Fibroblast of villous mesenchyme (primary cell): ENCODE measurements around the gene BRD3. TPM values are rescaled to one million over a fixed set of nuclear protein-coding genes. Genes with fewer than 3 reads are reported as not detected.

ENCODE experiments used
- DNase-seq: peaks from one replicate; pipeline ENCODE4 v3.0.0-alpha.2; 2010; ENCODE audit warnings: low read depth
- H3K4me3 ChIP-seq: 2 replicates; pipeline ENCODE4 v1.5.1; 2011; ENCODE audit warnings: low read depth, mild to moderate bottlenecking, low read length
- CTCF ChIP-seq: IDR thresholded peaks from 2 replicates; pipeline ENCODE4 v1.5.1; 2012; ENCODE audit warnings: low read depth, mild to moderate bottlenecking, low read length; ENCODE audit not compliant: insufficient read depth
- total RNA-seq: library from RNA; depleted of rRNA; stranded (reverse); fragments of >200 nt; gene quantifications from 2 replicates; pipeline ENCODE4 v1.2.3, GENCODE V29; 2012

The BRD3 gene
- total RNA-seq, 1 donor: 5.2 TPM

GRCh38 chr9:134037641-134038040, 30.2 kb downstream of the BRD3 start:
- no peak for DNase-seq

GRCh38 chr9:134036130-134036529, 31.7 kb downstream of the BRD3 start:
- H3K4me3 ChIP-seq: no peak overlapping the region
- DNase-seq: no peak
- no peak for TF ChIP-seq CTCF

More at GRCh38 chr9:134037641-134038040, 30.2 kb downstream of the BRD3 start:
- no peak overlapping the region for H3K4me3 ChIP-seq
- TF ChIP-seq CTCF: no peak

- no peak overlapping the region for H3K4me3 ChIP-seq
- DNase-seq: no peak
- TF ChIP-seq CTCF: no peak
These were observed 32.5 kb downstream of the BRD3 start for GRCh38 chr9:134035041-134036039.

- no peak for TF ChIP-seq CTCF
These were observed 33.4 kb downstream of the BRD3 start for GRCh38 chr9:134034215-134035040.

GRCh38 chr9:134033516-134034214, 34.2 kb downstream of the BRD3 start:
- no peak for DNase-seq
- no peak overlapping the region for H3K4me3 ChIP-seq
- no peak for TF ChIP-seq CTCF

More at GRCh38 chr9:134034215-134035040, 33.4 kb downstream of the BRD3 start:
- no peak for DNase-seq
- no peak overlapping the region for H3K4me3 ChIP-seq

- TF ChIP-seq CTCF: no peak
- no peak overlapping the region for H3K4me3 ChIP-seq
- DNase-seq: no peak
These were observed 35.2 kb downstream of the BRD3 start for GRCh38 chr9:134032456-134033222.
